Measurements from ENCODE around the gene GALNTL6. TPM values are rescaled to one million over a fixed set of nuclear protein-coding genes. Genes with fewer than 3 reads are reported as not detected.

The GALNTL6 gene
- total RNA-seq, 1 experiment from 2014 or later: not detected

DNA sequence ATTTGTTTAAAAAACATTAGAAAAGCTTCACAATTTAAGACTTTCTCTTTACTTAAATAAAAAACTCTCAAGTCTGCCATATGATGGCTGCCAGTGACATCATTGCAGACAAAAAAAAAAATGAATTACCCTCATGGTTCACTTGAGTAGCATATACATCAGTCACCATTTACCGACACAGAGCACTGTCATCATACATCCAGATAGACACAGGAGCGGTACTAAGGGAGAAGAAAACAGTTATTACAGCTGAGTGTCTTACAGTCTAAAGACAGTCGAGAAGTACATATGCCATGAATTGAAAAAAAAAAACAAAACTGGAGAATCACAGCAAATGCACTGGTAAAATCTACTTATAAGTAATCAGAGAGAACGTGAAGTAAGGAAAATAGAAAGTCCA is 949.7 kb downstream of the GALNTL6 start:
- Histone ChIP-seq H3K9me3 (ENCODE audit: control insufficient read depth in 1 of 2, insufficient read depth in 1 of 2, low read depth in 1 of 2, low read length in 2 of 2) (no peaks in the 10 kb centered on the region), H3K79me2 (ENCODE audit: insufficient read depth, low read length) (no peaks in the 10 kb centered on the region), H3K9me2 (ENCODE audit: insufficient read depth) (no peaks in the 10 kb centered on the region), H3K27me3 (ENCODE audit: insufficient read depth, low read length) (no peaks in the 10 kb centered on the region), H3K4me3 (replicated peaks in 1 of 2; ENCODE audit: low read depth in 1 of 2, low read length in 2 of 2) (no peak overlapping the region), H3K9ac (ENCODE audit: low read length) (no peak overlapping the region), H3K36me3 (ENCODE audit: control insufficient read depth in 1 of 2, insufficient read depth in 2 of 2, low read length in 2 of 2) (no peaks in the 10 kb centered on the region), H3K27ac (ENCODE audit: low read depth, low read length) (no peak overlapping the region), H3K4me1 (ENCODE audit: control insufficient read depth in 1 of 2, insufficient read depth in 2 of 2, low read length in 2 of 2) (no peaks in the 10 kb centered on the region), H3K4me2 (ENCODE audit: low read length) (no peak overlapping the region), H2AFZ (ENCODE audit: low read depth, low read length, poor library complexity, severe bottlenecking) (no peak overlapping the region), H4K20me1 (ENCODE audit: insufficient read depth) (no peaks in the 10 kb centered on the region)
- no peak for TF ChIP-seq SRF (IDR thresholded peaks at IDR 0.05; ENCODE audit: low read depth)
- TF ChIP-seq TCF7L2 (IDR thresholded peaks at IDR 0.05; ENCODE audit: borderline replicate concordance, extremely low read depth, insufficient read depth, insufficient read length): no peak
- TF ChIP-seq EZH2phosphoT487 (IDR thresholded peaks at IDR 0.05; ENCODE audit: borderline replicate concordance): no peak
- TF ChIP-seq RAD21 (IDR thresholded peaks at IDR 0.05; ENCODE audit: low read depth): no peak
- TF ChIP-seq POLR2A (IDR thresholded peaks at IDR 0.05; ENCODE audit: borderline replicate concordance, extremely low read depth, insufficient read depth, insufficient read length): no peak
- no peak for TF ChIP-seq ELF1 (IDR thresholded peaks at IDR 0.05; ENCODE audit: borderline replicate concordance, low read depth)
- no peak for TF ChIP-seq JUND (IDR thresholded peaks at IDR 0.05)
- TF ChIP-seq ZNF274 (IDR thresholded peaks at IDR 0.05; ENCODE audit: low read depth, low read length): no peak
- no peak for TF ChIP-seq SIN3A (IDR thresholded peaks at IDR 0.05; ENCODE audit: low read depth)
- TF ChIP-seq SP1 (IDR thresholded peaks at IDR 0.05; ENCODE audit: low read depth): no peak
- TF ChIP-seq, protein P1, sequence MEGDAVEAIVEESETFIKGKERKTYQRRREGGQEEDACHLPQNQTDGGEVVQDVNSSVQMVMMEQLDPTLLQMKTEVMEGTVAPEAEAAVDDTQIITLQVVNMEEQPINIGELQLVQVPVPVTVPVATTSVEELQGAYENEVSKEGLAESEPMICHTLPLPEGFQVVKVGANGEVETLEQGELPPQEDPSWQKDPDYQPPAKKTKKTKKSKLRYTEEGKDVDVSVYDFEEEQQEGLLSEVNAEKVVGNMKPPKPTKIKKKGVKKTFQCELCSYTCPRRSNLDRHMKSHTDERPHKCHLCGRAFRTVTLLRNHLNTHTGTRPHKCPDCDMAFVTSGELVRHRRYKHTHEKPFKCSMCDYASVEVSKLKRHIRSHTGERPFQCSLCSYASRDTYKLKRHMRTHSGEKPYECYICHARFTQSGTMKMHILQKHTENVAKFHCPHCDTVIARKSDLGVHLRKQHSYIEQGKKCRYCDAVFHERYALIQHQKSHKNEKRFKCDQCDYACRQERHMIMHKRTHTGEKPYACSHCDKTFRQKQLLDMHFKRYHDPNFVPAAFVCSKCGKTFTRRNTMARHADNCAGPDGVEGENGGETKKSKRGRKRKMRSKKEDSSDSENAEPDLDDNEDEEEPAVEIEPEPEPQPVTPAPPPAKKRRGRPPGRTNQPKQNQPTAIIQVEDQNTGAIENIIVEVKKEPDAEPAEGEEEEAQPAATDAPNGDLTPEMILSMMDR (IDR thresholded peaks at IDR 0.05 in 2 of 3, conservative IDR thresholded peaks at IDR 0.05 in 1 of 3; ENCODE audit: borderline replicate concordance in 1 of 3, insufficient read depth in 1 of 3, low read depth in 2 of 3, low read length in 2 of 3): no peak
- no peak for TF ChIP-seq EZH2 (IDR thresholded peaks at IDR 0.05)
- TF ChIP-seq, protein P2, sequence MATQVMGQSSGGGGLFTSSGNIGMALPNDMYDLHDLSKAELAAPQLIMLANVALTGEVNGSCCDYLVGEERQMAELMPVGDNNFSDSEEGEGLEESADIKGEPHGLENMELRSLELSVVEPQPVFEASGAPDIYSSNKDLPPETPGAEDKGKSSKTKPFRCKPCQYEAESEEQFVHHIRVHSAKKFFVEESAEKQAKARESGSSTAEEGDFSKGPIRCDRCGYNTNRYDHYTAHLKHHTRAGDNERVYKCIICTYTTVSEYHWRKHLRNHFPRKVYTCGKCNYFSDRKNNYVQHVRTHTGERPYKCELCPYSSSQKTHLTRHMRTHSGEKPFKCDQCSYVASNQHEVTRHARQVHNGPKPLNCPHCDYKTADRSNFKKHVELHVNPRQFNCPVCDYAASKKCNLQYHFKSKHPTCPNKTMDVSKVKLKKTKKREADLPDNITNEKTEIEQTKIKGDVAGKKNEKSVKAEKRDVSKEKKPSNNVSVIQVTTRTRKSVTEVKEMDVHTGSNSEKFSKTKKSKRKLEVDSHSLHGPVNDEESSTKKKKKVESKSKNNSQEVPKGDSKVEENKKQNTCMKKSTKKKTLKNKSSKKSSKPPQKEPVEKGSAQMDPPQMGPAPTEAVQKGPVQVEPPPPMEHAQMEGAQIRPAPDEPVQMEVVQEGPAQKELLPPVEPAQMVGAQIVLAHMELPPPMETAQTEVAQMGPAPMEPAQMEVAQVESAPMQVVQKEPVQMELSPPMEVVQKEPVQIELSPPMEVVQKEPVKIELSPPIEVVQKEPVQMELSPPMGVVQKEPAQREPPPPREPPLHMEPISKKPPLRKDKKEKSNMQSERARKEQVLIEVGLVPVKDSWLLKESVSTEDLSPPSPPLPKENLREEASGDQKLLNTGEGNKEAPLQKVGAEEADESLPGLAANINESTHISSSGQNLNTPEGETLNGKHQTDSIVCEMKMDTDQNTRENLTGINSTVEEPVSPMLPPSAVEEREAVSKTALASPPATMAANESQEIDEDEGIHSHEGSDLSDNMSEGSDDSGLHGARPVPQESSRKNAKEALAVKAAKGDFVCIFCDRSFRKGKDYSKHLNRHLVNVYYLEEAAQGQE (IDR thresholded peaks at IDR 0.05; ENCODE audit: low read depth): no peak
- TF ChIP-seq, protein P3, sequence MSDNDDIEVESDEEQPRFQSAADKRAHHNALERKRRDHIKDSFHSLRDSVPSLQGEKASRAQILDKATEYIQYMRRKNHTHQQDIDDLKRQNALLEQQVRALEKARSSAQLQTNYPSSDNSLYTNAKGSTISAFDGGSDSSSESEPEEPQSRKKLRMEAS (IDR thresholded peaks at IDR 0.05): no peak
- TF ChIP-seq ZFX (IDR thresholded peaks at IDR 0.05): no peak
- ChIA-PET POLR2A (no interaction called here), CTCF (no interaction called here), RAD21 (ENCODE audit: low non-redundant PET in 1 of 2, low total read pairs in 2 of 2, uncharacterized antibody in 2 of 2, unreplicated experiment in 2 of 2) (no interaction called here)
- intact Hi-C loops (cut with micrococcal nuclease): no loop called here
- BruUV-seq (replicated peaks): no TSS peak
- no peak for ATAC-seq
- no peak for DNase-seq (ENCODE audit: low read depth, low spot score)
